T-helper 1 cell treated with Interleukin-12 subunit alpha and Interleukin-12 subunit beta and Interleukin-4 antibody, amounts not matched to agents 30 μg/mL and 1 μg/mL, for 36 hours (primary cell): ENCODE measurements around the gene FMO2.

Experiments used
- H3K27ac Mint-ChIP-seq: one replicate; pipeline ENCODE4 v1.8.0; 2021; ENCODE audit warnings: mild to moderate bottlenecking, mixed read lengths
- H3K27me3 Mint-ChIP-seq: one replicate; pipeline ENCODE4 v1.8.0; 2021; ENCODE audit warnings: low read depth, mixed read lengths
- H3K36me3 Mint-ChIP-seq: one replicate; pipeline ENCODE4 v1.8.0; 2021; ENCODE audit warnings: low read depth, mixed read lengths
- H3K4me1 Mint-ChIP-seq: one replicate; pipeline ENCODE4 v1.8.0; 2021; ENCODE audit warnings: low read depth, mixed read lengths
- H3K4me3 Mint-ChIP-seq: one replicate; pipeline ENCODE4 v1.8.0; 2021; ENCODE audit warnings: mild to moderate bottlenecking, moderate library complexity, mixed read lengths
- H3K9me3 Mint-ChIP-seq: one replicate; pipeline ENCODE4 v1.8.0; 2021; ENCODE audit warnings: mixed read lengths

The FMO2 gene

DNA sequence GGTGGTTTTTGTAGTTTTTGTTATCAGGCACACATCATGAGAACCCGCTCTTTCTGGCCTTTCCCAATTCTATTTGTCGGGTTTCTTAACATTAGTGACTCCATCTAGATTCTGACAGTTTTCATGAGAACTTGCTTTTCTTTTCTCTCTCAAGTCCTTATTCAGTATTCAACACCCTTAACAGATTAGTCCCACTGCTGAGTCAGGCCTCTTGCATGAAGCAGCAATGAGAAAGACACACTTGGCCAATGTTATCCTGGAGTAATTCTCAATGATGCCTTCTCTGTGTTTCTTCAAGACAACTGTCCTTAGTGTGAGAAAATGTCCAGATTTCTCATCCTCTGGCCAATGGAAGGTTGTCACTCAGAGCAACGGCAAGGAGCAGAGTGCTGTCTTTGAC, 11.3 kb downstream of the FMO2 start:
- no peaks in the 10 kb centered on the region for H3K9me3 Mint-ChIP-seq
- H3K36me3 Mint-ChIP-seq = no peaks in the 10 kb centered on the region
- no peaks in the 10 kb centered on the region for H3K4me1 Mint-ChIP-seq
- H3K27ac Mint-ChIP-seq = no peak overlapping the region
- no peak overlapping the region for H3K4me3 Mint-ChIP-seq
- H3K27me3 Mint-ChIP-seq = peaks cover 3% of the 10 kb centered on the region

DNA sequence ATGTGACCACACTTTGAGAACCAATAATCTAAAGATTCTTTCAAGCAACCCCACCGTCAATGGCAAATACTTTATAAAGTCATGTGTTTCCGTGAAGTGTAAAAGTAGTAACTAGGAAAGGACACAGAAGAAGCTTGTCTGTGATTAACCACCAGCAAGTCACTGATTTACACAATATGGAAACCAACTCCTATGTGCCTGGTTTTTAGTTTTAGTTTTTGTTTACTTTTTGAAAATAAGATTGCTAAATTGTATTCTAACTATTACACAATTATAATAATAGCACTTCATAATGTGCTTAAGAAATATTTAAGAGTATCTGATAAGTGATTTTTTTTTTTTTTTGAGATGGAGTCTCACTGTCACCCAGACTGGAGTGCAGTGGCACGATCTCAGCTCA, 13.0 kb downstream of the FMO2 start:
- Mint-ChIP-seq H3K9me3 (no peaks in the 10 kb centered on the region), H3K27ac (no peak overlapping the region), H3K36me3 (no peaks in the 10 kb centered on the region), H3K4me3 (no peak overlapping the region), H3K4me1 (no peaks in the 10 kb centered on the region), H3K27me3 (no peaks in the 10 kb centered on the region)

DNA sequence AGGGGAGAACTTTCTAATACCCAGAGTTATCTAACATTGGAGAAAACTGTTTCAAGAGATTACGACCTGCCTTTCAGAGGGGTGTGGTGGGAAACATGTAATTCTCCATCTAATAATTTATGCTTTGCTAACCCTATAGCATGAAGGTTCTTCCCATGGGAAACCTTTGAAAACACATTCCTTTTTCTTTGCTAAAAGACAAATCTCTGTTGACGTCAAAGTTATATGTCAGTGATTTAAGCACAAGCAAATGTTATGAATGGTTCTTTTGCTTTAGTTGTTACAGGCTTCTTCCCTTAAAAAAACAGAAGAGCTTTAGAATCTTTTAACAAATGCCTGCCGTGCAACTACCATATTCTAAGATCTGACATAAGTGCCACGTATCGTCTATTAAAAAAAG, 19.2 kb downstream of the FMO2 start:
- no peak overlapping the region for H3K4me3 Mint-ChIP-seq
- H3K4me1 Mint-ChIP-seq = no peaks in the 10 kb centered on the region
- H3K9me3 Mint-ChIP-seq = no peaks in the 10 kb centered on the region
- H3K27ac Mint-ChIP-seq = no peak overlapping the region
- H3K27me3 Mint-ChIP-seq = peaks cover 12% of the 10 kb centered on the region
- no peaks in the 10 kb centered on the region for H3K36me3 Mint-ChIP-seq

DNA sequence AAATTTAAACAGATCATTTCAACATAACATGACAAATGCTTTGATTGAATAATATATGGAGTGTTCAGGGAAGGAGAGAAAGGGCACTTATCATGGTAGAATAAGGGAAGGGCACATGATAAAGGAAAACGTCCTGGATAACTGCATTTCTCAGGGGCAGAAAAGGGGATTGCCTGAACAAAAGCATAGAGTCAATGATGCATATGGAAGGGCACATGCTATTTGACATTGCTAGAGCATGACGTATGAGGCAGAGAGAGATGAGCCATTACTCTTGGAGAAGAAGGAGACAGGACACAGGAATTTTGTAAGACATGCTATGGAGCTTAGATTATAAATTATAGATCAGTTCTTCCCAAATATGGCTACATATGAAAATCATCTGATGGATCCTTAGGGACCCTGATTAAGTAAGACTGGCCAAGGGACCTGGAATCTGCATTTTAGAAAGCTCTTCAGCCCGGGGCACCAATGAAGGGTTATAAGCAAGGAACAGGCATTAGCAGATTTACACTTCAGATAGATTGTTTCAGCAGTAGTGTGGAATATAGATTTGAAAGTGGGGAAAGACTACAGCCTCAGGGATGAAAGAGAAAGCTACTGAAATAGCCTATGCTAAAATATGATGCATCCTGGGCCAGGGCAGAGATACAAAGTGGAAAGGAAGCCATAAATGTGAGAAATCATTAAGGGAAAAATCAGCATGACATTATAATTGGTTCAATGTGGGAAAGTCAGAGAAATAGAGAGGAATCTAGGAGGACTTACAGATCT, 21.3 kb downstream of the FMO2 start:
- Mint-ChIP-seq H3K36me3 (no peaks in the 10 kb centered on the region), H3K9me3 (no peaks in the 10 kb centered on the region), H3K27ac (no peak overlapping the region), H3K4me3 (no peak overlapping the region), H3K4me1 (no peaks in the 10 kb centered on the region), H3K27me3 (peaks cover 12% of the 10 kb centered on the region)

DNA sequence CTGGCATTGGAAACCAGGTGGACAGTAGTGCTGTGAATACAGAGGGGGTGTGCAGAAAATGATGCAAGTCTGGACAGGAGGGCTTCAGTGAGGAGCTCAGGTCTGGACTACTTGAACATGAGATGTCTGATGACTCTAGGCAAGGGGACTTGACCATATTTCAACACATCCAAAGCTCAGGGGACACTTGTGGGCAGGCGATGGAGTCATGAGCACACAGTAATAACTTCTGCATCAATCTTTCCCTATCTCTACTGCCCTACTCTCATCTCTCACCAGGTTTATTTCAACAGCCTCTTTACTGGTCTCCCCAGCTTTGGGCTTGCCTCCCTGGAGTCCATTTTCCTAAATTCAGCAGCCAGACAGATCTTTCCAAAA, 21.9 kb downstream of the FMO2 start:
- H3K36me3 Mint-ChIP-seq = no peaks in the 10 kb centered on the region
- H3K4me3 Mint-ChIP-seq = no peak overlapping the region
- no peaks in the 10 kb centered on the region for H3K4me1 Mint-ChIP-seq
- H3K27ac Mint-ChIP-seq = no peak overlapping the region
- H3K27me3 Mint-ChIP-seq = peaks cover 12% of the 10 kb centered on the region
- H3K9me3 Mint-ChIP-seq = no peaks in the 10 kb centered on the region

DNA sequence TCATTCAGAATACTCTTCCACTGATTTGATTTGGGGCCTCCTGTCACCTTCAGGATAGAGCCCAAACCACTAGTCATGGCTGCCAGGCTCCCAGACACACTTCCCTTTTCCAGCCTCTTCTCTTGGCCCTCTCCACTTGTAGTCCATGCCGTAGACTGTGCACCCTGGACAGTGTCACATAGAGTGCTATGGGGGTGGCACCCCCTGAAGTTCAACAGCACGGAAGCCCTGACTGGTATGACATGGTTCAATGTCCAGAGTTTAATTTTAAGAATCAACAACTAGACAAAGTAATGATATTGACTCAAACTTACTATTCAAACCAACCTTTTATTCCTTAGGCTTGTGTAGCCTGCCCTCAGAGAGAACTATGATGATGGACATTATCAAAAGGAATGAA, 22.3 kb downstream of the FMO2 start:
- Mint-ChIP-seq H3K36me3 (no peaks in the 10 kb centered on the region), H3K9me3 (no peaks in the 10 kb centered on the region), H3K4me3 (no peak overlapping the region), H3K4me1 (no peaks in the 10 kb centered on the region), H3K27me3 (peaks cover 12% of the 10 kb centered on the region), H3K27ac (no peak overlapping the region)

DNA sequence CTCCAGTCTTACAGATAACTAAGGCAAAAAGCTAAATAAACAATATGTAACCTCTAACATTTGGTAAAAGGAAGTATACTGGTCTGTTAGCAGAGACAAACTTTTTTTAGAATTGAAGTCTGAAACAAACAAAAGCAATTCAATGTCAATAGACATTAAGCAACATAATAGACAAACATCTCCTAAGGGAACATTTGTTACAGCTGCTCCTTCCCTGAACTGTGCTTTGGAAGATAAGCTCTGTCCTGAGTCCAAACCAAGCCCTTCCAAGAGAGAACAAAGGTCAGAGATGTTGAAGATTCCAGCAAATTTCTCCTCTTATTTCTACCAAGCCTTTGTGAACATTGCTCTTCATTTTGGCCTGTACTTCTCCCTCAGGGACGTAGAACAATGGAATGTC, 25.3 kb downstream of the FMO2 start:
- Mint-ChIP-seq H3K4me1 (no peaks in the 10 kb centered on the region), H3K27me3 (peaks cover 12% of the 10 kb centered on the region), H3K9me3 (no peaks in the 10 kb centered on the region), H3K36me3 (no peaks in the 10 kb centered on the region), H3K4me3 (no peak overlapping the region), H3K27ac (no peak overlapping the region)

DNA sequence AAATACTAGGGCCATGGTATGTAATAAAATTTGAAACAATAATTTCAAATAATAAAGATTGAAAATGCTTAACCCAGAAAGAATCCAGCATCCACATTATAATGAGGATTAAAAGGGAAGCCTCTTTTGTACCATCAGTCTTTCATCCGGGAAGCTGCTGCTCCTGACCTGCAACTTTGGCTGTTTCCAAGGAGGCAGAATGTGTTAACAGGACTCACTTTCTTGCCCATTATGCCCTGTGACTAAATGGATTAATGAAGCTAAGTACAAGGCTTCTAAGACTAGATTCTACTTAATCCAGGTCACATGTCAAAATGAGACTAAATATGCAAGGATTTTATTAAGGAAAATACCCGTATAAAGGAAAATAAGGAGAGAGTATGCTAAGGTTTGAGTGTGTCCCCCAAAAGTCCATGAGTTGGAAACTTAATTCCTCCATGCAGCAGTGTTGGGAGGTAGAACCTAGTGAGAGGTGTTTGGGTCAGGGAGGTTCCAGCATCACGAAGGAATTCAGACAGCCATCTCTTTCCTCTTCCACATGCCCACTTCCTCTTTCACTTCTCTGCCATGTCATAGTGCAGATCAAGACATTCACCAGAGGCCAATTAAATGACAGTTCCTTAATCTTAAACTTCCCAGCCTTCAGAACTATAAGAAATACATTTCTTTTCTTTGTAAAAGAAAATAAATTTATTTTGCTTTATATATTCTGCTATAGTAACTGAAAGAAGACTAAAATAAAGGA, 27.7 kb downstream of the FMO2 start:
- H3K27ac Mint-ChIP-seq = no peak overlapping the region
- H3K36me3 Mint-ChIP-seq = no peaks in the 10 kb centered on the region
- H3K27me3 Mint-ChIP-seq = no peaks in the 10 kb centered on the region
- H3K4me1 Mint-ChIP-seq = no peaks in the 10 kb centered on the region
- no peaks in the 10 kb centered on the region for H3K9me3 Mint-ChIP-seq
- no peak overlapping the region for H3K4me3 Mint-ChIP-seq

DNA sequence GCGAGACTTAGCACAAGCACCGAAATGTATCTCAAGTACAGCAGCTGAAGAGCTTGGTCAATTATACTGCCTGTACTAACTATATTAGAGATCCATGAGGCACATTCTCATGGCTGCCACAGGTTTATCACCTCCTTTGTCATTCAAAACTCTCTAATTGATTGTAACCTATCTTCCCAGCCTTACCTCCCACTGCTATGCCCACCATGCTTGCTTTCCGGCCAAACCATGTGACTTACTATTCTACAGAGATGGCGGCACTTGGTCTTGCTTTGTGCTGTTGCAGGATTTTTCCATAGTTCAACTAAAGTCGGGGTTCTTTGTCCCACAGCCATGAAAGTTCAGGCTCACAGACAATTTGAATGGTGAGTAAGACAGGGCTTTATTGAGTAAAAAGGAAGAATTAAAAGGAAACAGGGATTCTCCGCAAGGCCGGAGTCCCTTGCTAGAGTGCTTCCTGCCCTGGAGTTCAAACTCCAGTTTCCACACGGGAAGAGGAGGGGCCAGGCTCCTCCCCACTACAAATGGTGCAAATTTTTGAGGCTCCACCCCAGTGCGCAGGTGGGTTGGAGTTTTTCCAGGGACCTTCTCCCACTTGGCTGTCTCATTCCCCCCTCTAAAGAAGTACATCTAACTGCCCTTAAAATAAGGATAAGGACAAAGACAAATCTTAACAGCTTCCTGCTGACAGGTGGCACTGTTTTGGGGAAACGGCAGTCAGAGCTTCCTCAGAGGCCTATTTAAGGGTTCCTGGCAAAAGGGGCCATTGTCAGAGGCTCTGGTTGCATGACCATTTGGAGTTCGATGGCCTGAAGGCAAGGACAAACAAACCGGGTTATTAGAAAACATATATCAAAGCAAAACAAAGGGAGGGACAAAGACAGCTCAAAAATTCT, 28.7 kb downstream of the FMO2 start:
- H3K9me3 Mint-ChIP-seq = no peaks in the 10 kb centered on the region
- no peaks in the 10 kb centered on the region for H3K36me3 Mint-ChIP-seq
- no peaks in the 10 kb centered on the region for H3K4me1 Mint-ChIP-seq
- no peaks in the 10 kb centered on the region for H3K27me3 Mint-ChIP-seq
- H3K27ac Mint-ChIP-seq = no peak overlapping the region
- H3K4me3 Mint-ChIP-seq = no peak overlapping the region

DNA sequence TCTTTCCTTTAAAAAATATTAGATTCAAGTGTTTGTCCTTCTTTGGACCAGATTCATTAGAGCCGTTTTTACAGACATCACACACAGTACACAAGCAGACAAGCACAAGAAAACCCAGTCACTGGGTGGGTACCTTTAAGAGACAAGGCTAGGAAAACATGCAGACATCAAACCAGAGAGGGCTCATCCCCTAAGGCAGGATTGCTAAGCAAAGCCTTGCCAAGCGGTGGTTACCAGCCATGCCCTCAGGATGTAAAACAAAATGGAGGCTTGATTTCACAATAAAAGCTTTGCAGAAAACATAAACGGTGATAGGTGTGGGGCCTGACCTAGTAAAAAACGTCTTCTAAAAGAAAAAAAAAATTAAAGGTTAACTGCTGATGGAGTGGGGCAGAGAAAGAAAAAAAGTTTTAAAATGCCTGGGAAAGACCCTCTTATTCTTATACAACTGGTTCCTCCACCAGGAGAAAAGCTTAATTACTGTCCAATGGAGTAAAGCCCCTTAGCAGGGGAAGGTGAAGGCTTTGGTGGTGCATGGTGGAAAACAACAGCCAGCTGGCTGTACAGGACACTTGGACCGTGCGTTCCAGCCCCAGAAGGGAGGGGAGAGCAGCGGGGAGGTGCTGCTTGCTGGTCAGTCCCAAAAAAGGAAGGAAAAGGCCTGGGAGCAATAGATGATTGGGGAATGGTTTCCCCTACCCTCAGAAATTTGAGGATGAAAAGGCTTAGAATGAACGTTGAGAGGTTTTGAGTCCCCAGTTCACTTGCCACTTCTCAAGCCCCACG, 32.8 kb downstream of the FMO2 start:
- peaks cover 4% of the 10 kb centered on the region for H3K27me3 Mint-ChIP-seq
- H3K9me3 Mint-ChIP-seq = no peaks in the 10 kb centered on the region
- no peak overlapping the region for H3K4me3 Mint-ChIP-seq
- no peak overlapping the region for H3K27ac Mint-ChIP-seq
- peaks cover 1% of the 10 kb centered on the region for H3K4me1 Mint-ChIP-seq
- no peaks in the 10 kb centered on the region for H3K36me3 Mint-ChIP-seq

DNA sequence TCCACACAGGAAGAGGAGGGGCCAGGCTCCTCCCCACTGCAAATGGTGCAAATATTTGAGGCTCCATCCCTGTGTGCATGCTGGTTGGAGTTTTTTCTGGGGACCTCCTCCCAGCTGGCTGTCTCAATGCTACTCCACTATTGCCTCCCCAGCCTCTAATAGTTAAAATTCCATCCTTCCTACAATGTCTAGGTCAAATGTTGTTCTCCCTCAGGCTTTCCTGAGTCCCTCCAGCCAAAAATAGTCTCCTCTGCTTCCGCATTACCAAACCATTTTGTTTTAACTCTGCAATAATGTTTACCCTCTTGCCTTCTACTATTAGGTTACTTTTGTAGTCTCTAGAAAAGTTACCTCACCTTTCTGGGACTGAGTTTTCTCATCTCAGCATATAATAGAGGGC, 33.6 kb downstream of the FMO2 start:
- H3K4me1 Mint-ChIP-seq = peaks cover 1% of the 10 kb centered on the region
- H3K27me3 Mint-ChIP-seq = peaks cover 4% of the 10 kb centered on the region

DNA sequence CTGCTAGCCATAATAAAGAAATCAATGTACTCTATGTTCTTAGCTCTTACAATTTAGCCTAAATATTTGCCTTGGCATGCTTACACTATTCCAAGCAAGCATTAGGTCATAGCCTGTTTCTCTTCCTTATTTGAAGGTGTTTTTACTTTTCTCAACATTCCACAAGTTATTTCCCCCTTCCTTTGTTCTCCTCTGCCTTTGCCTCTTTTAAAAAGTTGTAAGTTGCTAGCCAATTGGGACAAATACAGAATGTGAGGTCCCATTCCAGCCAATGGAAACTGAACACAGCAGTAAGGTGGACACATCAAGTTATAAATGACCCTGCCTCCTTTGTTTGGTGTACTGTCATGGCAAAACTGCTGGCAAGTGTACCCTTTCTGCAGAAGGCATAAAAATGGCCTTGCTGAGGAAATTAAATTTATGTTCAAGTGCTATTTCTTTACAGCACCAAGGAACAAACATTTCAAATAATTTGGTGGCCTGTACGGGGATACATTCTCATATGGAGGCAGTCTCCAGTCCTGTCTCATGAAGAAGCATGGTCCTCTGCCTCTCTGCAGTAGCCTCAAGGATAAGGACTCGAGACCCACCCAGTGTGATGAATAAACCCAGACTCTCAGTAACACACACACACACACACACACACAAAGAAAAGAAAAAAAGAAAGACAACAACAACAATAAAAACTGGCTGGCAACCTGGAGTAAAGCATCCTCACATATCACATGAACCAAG, 34.4 kb downstream of the FMO2 start:
- H3K4me1 Mint-ChIP-seq = peaks cover 1% of the 10 kb centered on the region
- H3K36me3 Mint-ChIP-seq = no peaks in the 10 kb centered on the region
- H3K27ac Mint-ChIP-seq = no peak overlapping the region
- no peak overlapping the region for H3K4me3 Mint-ChIP-seq
- no peaks in the 10 kb centered on the region for H3K9me3 Mint-ChIP-seq
- H3K27me3 Mint-ChIP-seq = peaks cover 4% of the 10 kb centered on the region

More for the DNA sequence above, 33.6 kb downstream of the FMO2 start:
- no peak overlapping the region for H3K4me3 Mint-ChIP-seq
- H3K9me3 Mint-ChIP-seq = no peaks in the 10 kb centered on the region
- no peaks in the 10 kb centered on the region for H3K36me3 Mint-ChIP-seq
- no peak overlapping the region for H3K27ac Mint-ChIP-seq

DNA sequence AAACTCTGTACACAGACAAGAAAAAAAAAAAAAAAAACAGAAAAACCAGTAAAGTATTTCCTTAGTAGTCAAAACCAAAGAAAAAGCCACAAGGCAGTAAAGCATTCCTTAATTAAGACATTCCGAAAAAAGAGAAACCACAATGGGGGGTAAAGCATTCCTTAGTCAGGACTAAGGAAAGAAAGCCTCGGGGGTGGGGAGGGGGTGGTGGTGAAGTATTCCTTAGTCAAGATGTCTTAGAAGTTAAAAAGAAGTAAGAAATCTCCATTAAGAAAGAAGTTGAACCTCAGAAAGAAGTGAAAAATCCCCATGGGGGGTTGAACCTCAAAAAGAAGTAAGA, 35.0 kb downstream of the FMO2 start:
- H3K36me3 Mint-ChIP-seq = no peaks in the 10 kb centered on the region
- peaks cover 1% of the 10 kb centered on the region for H3K4me1 Mint-ChIP-seq
- no peaks in the 10 kb centered on the region for H3K9me3 Mint-ChIP-seq
- peaks cover 4% of the 10 kb centered on the region for H3K27me3 Mint-ChIP-seq
- H3K27ac Mint-ChIP-seq = no peak overlapping the region
- no peak overlapping the region for H3K4me3 Mint-ChIP-seq
